Gastroesophageal sphincter (tissue), 3 donors: ENCODE data around the gene MRO.

Experiments
- POLR2A ChIP-seq, 2 donors: fragments of 450-650 bp; IDR thresholded peaks; one replicate each; pipeline ENCODE4 v1.6.1; 2017; ENCODE audit warnings: antibody characterized with exemption in 2 of 2, mild to moderate bottlenecking in 2 of 2, moderate library complexity in 1 of 2
- TF ChIP-seq, protein P1 (sequence below), 4 experiments: fragments of 200-600 bp in 2 of 4; fragments of 450-650 bp in 2 of 4; sonication (generic) in 1 of 4; IDR thresholded peaks; one replicate each; pipeline ENCODE4 v1.5.1; 2017 to 2019; ENCODE audit warnings: antibody characterized with exemption in 4 of 4, mild to moderate bottlenecking in 2 of 4, moderate library complexity in 2 of 4

DNA sequence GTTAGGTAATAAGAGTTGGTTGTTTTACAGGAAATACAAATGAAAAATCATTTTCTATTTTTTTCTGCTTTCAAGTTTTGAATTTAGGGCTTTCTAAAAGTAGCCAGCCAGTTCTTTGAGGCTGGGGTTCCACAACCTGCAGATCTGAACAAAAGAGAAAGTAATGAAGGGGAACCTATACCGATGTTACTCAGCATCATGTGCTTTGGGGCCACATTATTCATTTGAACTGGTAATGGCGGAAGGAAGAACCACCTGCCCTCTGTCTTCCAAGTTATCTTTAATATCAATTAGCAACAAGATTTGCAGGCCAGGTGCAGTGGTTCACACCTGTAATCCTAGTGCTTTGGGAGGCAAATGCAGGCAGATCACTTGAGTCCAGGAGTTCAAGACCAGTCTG lies 12.9 kb upstream of the MRO start:
- TF ChIP-seq POLR2A (IDR thresholded peaks at IDR 0.05): no peak
- TF ChIP-seq, protein P1, sequence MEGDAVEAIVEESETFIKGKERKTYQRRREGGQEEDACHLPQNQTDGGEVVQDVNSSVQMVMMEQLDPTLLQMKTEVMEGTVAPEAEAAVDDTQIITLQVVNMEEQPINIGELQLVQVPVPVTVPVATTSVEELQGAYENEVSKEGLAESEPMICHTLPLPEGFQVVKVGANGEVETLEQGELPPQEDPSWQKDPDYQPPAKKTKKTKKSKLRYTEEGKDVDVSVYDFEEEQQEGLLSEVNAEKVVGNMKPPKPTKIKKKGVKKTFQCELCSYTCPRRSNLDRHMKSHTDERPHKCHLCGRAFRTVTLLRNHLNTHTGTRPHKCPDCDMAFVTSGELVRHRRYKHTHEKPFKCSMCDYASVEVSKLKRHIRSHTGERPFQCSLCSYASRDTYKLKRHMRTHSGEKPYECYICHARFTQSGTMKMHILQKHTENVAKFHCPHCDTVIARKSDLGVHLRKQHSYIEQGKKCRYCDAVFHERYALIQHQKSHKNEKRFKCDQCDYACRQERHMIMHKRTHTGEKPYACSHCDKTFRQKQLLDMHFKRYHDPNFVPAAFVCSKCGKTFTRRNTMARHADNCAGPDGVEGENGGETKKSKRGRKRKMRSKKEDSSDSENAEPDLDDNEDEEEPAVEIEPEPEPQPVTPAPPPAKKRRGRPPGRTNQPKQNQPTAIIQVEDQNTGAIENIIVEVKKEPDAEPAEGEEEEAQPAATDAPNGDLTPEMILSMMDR (IDR thresholded peaks at IDR 0.05): no peak
